ENCODE results near the gene UCP3.

Gene UCP3

DNA sequence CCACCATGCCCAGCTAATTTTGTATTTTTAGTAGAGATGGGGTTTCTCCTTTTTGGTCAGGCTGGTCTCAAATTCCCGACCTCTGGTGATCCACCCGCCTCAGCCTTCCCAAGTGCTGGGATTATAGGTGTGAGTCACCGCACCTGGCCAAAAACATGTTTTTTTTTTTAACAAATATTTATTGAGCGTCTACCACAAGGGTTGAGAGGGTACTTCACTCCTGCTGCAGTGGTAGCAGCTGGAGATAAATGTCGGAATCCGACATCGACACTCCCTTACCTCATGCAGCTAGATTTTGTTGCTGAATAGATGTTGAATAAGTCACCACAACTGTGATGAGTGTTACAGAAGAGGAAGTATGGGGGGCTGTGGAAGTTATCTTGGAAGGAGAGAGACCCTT, 57.1 kb downstream of the UCP3 start:
- DNase-seq (ENCODE audit: low read depth), result no peak

- no peak for DNase-seq (ENCODE audit: low read depth)
Measured at GRCh38 chr11:73950869-73951710, 57.8 kb downstream of the UCP3 start, which contains the start of gene DNAJB13. TSS of gene DNAJB13 (plus strand) at chr11:73951026. CDS start at chr11:73951070, 44 bp downstream.
